HG02763 (cell line): ENCODE results near the gene FAAH2.
"Not testable (repeated sequence)": the region's sequence is repeated elsewhere in the genome, so short reads cannot be mapped to it uniquely, and the experiment has no call there.

ENCODE experiments used
- ATAC-seq: cut with Tn5 transposase; IDR thresholded peaks from one replicate; pipeline ENCODE4 v1.9.1; 2021; ENCODE audit warnings: mild to moderate bottlenecking, moderate library complexity; ENCODE audit not compliant: unreplicated experiment

The FAAH2 gene

DNA sequence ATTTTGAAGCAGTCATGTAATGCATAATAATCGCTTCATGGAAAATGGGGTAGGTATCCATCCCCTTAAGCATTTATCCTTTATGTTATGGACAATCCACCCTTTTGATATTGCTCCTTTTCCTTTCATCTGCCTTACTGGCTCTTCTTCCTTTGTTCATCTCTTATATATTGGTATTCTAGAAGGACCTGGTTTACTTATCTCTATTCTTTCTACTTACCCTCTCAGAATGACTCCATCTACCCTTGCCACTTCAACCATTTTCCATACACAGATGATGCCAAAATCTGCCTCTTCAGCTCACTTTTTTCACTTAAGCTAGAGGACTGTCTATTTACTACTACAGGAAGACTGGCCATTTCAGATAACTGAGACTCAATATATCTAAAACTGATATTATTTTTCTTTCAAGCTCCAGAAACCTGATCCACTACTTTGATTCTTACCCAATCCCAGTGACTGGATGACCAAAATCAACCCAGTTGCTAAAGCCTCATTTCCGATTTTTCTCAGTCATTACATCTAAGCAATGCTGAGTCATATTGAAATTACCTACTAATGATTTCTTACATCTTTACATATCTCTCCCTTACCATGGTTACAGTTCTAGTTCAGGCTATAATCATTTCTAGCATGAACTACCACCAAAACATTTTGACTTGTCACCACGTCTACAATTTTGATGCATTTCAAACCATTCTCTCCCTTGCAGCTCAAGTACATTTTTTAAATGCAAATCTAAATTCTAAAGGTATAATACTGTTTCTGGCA, 93.7 kb downstream of the FAAH2 start:
- no peak for ATAC-seq

DNA sequence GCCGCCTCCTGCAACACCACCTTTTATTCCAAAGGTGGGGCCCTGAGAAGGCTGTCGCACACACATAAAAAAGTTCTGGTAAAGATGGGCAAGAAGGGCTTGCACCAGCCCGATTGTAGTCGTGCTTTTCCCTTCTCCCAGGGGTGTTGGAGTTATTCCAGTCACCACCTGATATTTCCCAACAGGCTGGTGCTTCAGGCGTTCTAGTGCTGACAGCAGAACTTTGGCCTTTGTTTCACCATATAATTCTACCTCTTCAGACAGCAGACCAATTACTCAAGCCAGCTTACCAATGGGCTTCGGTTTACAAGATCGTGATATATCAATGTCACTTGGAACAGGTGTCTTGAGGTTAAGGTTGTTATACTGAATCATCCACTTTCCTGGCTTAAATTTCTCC, 107.7 kb downstream of the FAAH2 start:
- ATAC-seq = not testable (repeated sequence)

- ATAC-seq = not testable (repeated sequence)
These were observed 116.7 kb downstream of the FAAH2 start for GRCh38 chrX:57403191-57403590.

- no peak for ATAC-seq
These were observed 119.6 kb downstream of the FAAH2 start for GRCh38 chrX:57406149-57406548.

DNA sequence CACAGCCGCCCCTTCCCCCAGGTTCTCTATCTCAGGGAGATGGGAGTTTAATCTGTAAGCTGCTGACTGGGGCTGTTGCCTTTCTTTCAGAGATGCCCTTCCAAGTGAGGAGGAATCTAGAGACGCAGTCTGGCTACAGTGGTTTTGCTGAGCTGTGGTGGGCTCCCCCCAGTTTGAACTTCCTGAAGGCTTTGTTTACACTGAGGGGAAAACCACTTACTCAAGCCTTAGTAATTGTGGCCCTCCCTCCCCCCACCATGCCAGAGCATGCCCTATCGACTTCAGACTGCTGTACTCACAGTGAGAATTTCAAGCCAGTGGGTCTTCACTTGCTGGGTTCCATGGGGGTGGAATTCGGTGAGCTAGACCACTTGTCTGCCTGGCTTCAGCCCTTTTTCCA, 131.3 kb downstream of the FAAH2 start:
- ATAC-seq = no peak

- no peak for ATAC-seq
These were observed 135.8 kb downstream of the FAAH2 start for GRCh38 chrX:57422289-57422688.

DNA sequence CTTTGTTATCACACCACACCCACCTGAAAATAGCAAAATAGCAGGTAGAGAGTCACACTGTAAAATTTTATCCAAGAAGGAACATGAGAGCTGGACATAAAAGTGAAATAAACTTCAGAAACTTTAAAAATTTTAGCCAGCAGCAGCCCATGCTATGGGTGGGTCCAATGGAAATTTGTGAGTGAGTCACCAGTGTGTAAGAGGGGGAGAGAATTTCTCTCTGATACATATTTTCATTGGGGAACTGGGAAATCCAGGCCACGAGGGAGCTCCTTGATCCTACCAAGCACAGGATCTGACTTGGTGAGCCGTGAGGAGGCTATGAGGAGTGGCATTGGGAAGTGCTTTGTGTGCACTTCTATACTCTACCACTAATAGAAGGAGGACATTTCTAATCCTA, 136.3 kb downstream of the FAAH2 start:
- no peak for ATAC-seq

GRCh38 chrX:57445076-57445475, 158.6 kb downstream of the FAAH2 start:
- no peak for ATAC-seq

DNA sequence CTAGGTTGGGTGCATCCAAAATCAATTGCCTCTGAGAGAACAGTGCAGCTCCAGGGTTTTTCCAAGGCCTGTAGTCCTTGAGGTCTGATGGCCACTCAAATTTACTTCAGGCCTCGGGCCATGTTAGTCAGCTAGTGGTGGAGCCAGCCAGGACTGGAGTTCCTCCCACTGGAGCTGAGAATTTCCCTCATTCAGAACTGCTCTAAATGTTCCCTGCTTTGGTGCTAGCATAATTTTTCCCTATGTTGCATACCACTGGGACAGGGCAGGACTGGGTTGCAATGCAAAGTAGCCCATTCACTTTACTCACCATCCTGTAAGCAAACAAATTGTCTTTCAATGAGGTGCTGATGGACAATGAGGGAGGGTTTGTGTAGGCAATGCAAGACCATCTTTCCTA, 159.3 kb downstream of the FAAH2 start:
- no peak for ATAC-seq

GRCh38 chrX:57447856-57448255, 161.3 kb downstream of the FAAH2 start:
- no peak for ATAC-seq

- no peak for ATAC-seq
These were observed 165.0 kb downstream of the FAAH2 start for GRCh38 chrX:57451426-57452020.

GRCh38 chrX:57453901-57454300, 167.4 kb downstream of the FAAH2 start:
- peak; percentile 81 for ATAC-seq

DNA sequence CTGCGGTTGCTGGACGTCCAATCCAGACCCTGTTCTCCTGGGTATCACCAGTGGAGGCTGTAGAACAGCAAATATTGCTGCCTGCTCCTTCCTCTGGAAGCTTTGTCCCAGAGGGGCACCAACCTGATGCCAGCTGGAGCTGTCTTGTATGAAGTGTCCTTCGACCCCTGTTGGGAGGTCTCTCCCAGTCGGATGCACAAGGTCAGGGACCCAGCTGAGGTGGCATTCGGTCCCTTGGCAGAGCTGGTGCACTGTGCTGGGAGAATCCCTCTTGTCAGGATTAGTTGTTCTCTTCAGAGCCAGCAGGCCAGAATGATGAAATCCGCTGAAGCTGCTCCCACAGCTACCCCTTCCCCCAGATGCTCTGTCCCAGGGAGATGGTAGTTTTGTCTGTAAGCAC, 195.0 kb downstream of the FAAH2 start:
- ATAC-seq = no peak

DNA sequence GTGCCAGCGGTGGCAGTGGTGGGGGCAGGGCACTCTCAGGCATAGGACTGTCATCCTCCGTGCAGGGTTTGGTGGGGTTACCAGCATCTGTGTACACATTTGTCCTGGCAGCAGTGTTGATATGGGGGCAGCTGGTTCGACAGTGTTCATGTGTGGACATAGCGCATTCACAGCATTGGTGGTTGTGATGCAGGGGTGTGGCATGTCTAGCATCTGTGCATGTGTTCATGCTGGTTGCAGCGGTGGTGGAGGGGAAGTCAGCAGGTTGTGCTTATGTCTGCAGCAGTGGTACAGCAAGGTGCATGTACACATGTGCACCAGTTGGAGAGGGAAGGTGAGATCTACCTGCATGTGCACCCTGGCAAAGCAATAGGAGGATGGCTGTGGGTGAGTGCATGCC, 230.0 kb downstream of the FAAH2 start:
- ATAC-seq = no peak

DNA sequence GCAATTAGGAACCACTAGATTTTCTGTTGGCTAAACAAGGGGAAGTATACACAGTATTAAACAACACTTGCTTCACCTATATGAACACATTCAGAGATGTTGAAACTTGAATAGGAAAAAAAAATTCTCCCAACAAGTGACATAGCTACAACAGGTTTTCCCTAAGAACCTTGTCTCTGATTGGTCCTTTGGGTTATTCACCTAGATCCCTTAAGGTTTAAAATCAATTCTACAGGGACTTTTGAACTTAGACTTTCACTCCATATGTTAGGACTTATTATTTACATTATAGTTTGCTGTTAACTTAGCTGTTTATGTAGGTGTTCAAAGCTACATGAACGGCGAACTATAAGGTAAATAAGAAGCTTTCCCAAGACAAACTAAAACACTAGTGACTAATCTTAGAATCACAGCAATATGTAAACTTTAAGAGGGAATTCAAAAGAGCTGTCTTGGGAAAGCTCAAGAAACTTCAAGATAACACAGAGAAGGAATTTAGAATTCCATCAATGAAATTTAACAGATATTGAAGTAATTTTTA, 233.1 kb downstream of the FAAH2 start:
- no peak for ATAC-seq

- ATAC-seq = peak; percentile 53
These were observed 242.3 kb downstream of the FAAH2 start for GRCh38 chrX:57528670-57529255.
